Choroid plexus epithelial cell (primary cell): ENCODE measurements around the gene LRRC25.
"Not testable (repeated sequence)": the region's sequence is repeated elsewhere in the genome, so short reads cannot be mapped to it uniquely, and the experiment has no call there.

Experiments used
- DNase-seq: peaks from one replicate; pipeline ENCODE4 v3.0.0-alpha.2; 2010; ENCODE audit warnings: low read depth
- H3K4me3 ChIP-seq: 2 replicates; pipeline ENCODE4 v1.5.1; 2011; ENCODE audit warnings: low read depth, mild to moderate bottlenecking, control low read depth, low read length, moderate library complexity
- TF ChIP-seq, protein P1 (sequence below): conservative IDR thresholded peaks from 2 replicates; pipeline ENCODE4 v1.5.1; 2011; ENCODE audit warnings: low read depth, mild to moderate bottlenecking, control low read depth, inconsistent platforms, low read length, moderate library complexity

Gene LRRC25

GRCh38 chr19:18388960-18389725 lies 8.3 kb downstream of the LRRC25 start:
- DNase-seq = no peak
- peak overlapping the region; percentile 66 for H3K4me3 ChIP-seq
- TF ChIP-seq, protein P1, sequence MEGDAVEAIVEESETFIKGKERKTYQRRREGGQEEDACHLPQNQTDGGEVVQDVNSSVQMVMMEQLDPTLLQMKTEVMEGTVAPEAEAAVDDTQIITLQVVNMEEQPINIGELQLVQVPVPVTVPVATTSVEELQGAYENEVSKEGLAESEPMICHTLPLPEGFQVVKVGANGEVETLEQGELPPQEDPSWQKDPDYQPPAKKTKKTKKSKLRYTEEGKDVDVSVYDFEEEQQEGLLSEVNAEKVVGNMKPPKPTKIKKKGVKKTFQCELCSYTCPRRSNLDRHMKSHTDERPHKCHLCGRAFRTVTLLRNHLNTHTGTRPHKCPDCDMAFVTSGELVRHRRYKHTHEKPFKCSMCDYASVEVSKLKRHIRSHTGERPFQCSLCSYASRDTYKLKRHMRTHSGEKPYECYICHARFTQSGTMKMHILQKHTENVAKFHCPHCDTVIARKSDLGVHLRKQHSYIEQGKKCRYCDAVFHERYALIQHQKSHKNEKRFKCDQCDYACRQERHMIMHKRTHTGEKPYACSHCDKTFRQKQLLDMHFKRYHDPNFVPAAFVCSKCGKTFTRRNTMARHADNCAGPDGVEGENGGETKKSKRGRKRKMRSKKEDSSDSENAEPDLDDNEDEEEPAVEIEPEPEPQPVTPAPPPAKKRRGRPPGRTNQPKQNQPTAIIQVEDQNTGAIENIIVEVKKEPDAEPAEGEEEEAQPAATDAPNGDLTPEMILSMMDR = no peak

GRCh38 chr19:18388100-18388959 lies 9.1 kb downstream of the LRRC25 start:
- no peak for DNase-seq
- peak overlapping the region; percentile 66 for H3K4me3 ChIP-seq
- TF ChIP-seq, protein P1 = peak; percentile 62

- TF ChIP-seq, protein P1 = no peak
- peak; percentile 68 for DNase-seq
- H3K4me3 ChIP-seq = peak overlapping the region; percentile 66
Observed at GRCh38 chr19:18386543-18387271, 10.7 kb downstream of the LRRC25 start.

DNA sequence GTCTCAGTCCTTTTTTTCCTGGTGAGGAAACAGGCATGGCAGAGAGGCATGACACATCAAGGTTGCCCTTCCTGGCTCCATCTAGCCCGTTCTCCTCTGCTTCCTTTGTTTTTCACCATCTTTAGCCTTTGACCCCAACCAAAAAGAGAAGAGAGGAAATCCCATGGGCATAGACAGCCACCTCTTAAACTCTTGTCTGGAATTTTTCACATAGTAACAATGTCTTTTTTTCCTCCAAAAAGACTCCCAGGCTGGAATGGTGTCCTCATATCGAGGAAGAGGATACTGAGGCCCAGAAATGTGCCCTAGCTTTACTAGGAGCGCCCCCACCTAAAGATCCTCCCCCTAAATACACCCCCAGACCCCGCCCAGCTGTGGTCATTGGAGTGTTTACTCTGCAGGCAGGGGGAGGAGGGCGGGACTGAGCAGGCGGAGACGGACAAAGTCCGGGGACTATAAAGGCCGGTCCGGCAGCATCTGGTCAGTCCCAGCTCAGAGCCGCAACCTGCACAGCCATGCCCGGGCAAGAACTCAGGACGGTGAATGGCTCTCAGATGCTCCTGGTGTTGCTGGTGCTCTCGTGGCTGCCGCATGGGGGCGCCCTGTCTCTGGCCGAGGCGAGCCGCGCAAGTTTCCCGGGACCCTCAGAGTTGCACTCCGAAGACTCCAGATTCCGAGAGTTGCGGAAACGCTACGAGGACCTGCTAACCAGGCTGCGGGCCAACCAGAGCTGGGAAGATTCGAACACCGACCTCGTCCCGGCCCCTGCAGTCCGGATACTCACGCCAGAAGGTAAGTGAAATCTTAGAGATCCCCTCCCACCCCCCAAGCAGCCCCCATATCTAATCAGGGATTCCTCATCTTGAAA lies 11.5 kb downstream of the LRRC25 start, which contains the start of gene GDF15:
GDF15 (plus strand) TSS at position 484 of the 868 bp plus-strand sequence; CDS start at position 516, 32 bp downstream.
- H3K4me3 ChIP-seq = peak within 1 kb of the TSS; percentile 66
- peak; percentile 98 for DNase-seq
- TF ChIP-seq, protein P1 = peak; percentile 79

DNA sequence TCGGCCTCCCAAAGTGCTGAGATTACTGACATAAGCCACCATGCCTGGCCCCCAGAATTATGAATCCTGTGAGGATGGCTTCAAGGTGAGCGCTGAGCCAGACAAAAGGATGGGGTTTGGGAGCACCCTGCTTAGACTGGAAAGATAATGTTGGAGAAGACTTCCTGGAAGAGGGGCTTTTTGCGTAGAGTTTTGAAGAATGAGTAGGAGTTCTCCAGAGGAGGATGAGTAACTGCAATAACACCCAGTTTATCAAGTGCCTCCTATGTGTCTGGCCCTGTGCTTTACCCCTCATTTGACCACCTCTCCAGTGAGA lies 12.1 kb downstream of the LRRC25 start:
- no peak for DNase-seq
- H3K4me3 ChIP-seq = no peak overlapping the region
- TF ChIP-seq, protein P1 = no peak

DNA sequence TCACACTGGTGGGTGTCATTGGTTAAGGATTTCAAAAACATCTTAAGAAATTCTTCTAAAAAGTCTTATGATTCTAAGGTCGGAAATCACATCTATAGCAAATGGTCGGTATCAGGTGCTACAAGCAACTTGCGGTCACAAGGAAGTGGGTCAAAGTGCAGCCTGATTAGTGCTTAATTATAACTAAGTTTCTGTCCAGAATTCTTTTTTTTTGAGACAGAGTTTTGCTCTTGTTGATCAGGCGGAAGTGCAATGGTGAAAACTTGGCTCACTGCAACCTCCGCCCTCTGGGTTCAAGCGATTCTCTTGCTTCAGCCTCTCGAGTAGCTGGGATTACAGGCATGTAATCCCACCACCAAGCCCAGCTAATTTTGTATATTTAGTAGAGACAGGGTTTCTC lies 12.6 kb downstream of the LRRC25 start:
- no peak for DNase-seq
- TF ChIP-seq, protein P1 = no peak
- H3K4me3 ChIP-seq = no peak overlapping the region

DNA sequence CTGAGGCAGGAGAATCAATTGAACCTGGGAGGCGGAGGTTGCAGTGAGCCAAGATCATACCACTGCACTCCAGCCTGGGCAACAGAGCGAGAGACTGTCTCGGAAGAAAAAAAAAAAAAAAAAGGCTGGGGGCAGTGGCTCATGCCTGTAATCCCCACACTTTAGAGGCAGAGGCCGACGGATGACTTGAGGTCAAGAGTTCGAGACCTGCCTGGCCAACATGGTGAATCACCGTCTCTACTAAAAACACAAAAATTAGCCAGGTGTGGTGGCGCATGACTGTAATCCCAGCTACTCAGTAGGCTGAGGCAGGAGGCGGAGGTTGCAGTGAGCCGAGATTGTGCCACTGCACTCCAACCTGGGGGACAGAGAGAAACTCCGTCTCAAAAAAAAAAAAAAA lies 13.8 kb downstream of the LRRC25 start:
- not testable (repeated sequence) for DNase-seq

More for the DNA sequence above, 13.8 kb downstream of the LRRC25 start:
- not testable (repeated sequence) for H3K4me3 ChIP-seq
